Fibroblast of lung (primary cell): ENCODE data around the gene P4HTM.

Experiments used
- CTCF ChIP-seq, 2 donors: IDR thresholded peaks in 1 of 2; conservative IDR thresholded peaks in 1 of 2; 1 replicate in 1 of 2; 2 replicates in 1 of 2; pipeline ENCODE4 v1.5.1; 2011 to 2012; ENCODE audit warnings: low read length in 2 of 2, control low read depth in 1 of 2, inconsistent platforms in 1 of 2, low read depth in 1 of 2, mild to moderate bottlenecking in 1 of 2
- EZH2 ChIP-seq: IDR thresholded peaks from 2 replicates; pipeline ENCODE4 v1.5.1; 2012; ENCODE audit warnings: low read length, control low read depth, mild to moderate bottlenecking; ENCODE audit errors: missing control alignments

- TF ChIP-seq CTCF (conservative IDR thresholded peaks at IDR 0.05 in 1 of 2, IDR thresholded peaks at IDR 0.05 in 1 of 2; ENCODE audit: low read depth in 1 of 2, low read length in 2 of 2) = no peak
- no peak for TF ChIP-seq EZH2
Measured at GRCh38 chr3:49005303-49005680, 15.3 kb downstream of the P4HTM start.
